NOMO-1 (cell line): ENCODE data around the gene ATF1.
"Not testable (repeated sequence)": the region's sequence is repeated elsewhere in the genome, so short reads cannot be mapped to it uniquely, and the experiment has no call there.

Experiments
- DNase-seq, 2 experiments: peaks; one replicate each; lab custom pipeline; 2025; ENCODE audit not compliant: unreplicated experiment in 2 of 2; lab: John Stamatoyannopoulos, UW

Gene ATF1

GRCh38 chr12:50790081-50790480 is 26.2 kb downstream of the ATF1 start:
- DNase-seq, result no peak

GRCh38 chr12:50799908-50800307 is 36.0 kb downstream of the ATF1 start:
- DNase-seq, result peak in 1 of 2 experiments; percentile 12

DNA sequence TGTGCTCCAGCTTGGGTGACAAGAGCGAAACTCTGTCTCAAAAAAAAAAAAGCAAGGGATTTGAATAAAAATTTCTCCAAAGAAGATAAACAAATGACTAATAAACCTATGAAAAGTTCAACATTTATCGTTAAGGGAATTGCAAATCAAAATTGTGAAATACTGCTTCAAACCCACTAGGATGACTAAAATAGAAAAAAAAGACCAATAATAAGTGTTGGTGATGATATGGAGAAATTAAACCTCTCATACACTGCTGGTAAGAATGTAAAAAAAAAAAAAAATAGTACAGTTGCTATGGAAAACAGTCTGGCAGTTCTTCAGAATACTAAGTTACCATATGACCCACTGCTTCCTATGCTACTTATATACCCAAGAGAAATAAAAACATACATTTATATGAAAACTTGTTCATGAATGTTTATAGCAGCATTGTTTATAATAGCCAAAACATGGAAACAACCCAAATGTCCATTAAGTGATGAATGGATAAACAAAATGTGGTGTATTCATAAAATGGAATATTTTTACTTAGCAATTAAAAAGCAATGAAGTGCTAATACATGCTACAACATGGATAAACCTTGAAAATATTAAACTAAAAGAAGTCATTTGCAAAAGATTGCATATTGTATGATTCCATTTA is 39.5 kb downstream of the ATF1 start:
- no peak for DNase-seq

DNA sequence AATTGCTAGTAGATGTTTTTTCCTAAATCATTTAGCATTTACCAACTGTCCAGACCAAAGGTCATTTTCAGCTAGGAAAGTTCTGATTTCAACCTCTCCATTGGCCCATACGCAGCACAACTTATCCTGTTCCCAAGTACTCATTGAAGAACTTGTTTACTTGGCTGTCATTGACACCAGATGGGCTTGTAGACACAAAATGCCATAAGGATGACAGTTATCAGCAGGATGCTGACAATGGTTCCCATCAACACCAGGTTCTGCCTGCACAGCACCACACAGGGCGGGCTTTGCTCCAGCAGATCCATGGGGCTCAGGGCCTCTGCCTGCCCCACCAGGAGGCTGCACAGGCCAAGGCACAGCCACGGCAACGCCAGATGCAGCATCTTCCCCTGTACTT is 42.3 kb downstream of the ATF1 start:
- DNase-seq, result no peak

GRCh38 chr12:50809131-50809530 is 45.2 kb downstream of the ATF1 start:
- DNase-seq, result not testable (repeated sequence)

- DNase-seq, result not testable (repeated sequence)
Observed at GRCh38 chr12:50814921-50815320, 51.0 kb downstream of the ATF1 start.

GRCh38 chr12:50820177-50820576 is 56.3 kb downstream of the ATF1 start:
- no peak for DNase-seq

- DNase-seq, result no peak
Observed at GRCh38 chr12:50822082-50822481, 58.2 kb downstream of the ATF1 start.

GRCh38 chr12:50823724-50824123 is 59.8 kb downstream of the ATF1 start:
- DNase-seq, result not testable (repeated sequence)

DNA sequence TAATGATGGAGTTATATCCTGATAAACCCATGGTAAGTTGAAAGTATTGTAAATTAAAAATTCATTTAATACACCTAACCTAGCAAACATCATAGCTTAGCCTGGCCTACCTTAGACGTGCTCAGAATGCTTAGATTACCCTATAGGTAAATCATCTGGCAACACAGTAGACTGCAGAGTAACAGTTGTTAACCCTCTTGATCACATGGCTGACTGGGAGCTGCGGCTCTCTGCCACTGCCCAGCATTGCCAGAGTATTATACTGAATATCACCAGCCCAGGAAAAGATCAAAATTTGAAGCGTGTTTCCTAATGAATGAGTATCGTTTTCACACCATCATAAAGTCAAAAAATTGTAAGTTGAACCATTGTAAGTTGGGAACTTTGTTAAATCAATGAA is 61.0 kb downstream of the ATF1 start:
- DNase-seq, result no peak

DNA sequence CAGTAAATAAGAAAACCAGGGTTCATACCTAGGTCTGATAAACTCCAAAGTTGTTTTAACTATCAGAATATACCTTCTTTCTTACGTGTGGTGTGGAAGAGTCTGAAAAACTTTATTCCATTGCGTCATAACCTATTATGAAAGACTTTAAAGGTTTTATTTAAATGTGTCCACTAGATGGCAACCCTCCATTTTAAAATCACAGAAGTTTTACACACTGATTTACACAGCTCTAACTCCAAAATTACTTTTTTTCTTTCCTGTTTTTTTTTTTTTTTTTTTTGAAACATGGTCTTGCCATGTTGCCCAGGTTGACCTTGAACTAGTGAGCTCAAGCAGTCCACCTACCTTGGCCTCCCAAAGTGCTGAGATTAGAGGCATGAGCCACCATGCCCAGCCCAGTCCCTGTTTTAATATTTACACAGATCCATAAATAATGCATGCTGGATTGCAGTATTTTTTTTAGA is 61.5 kb downstream of the ATF1 start:
- DNase-seq, result peak; percentile 31 to 68

DNA sequence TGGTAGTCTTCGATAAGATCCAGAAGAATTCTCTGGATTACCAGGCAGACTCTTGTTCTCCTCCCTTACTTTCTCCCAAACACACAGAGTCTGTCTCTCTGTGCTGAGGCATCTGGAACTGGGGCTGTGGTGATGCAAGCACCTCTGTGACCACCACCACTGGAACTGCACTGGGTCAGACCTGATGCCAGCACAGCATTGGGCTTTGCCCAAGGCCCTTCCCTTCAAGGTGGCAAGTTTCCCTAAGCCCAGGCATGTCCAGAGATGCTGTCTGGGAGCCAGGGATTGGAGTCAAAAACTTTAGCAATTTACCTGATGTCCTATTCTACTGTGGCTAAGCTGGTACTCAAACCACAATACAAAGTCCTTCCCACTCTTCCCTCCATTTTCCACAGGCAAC is 64.2 kb downstream of the ATF1 start:
- no peak for DNase-seq

GRCh38 chr12:50828886-50829285 is 65.0 kb downstream of the ATF1 start:
- no peak for DNase-seq

- DNase-seq, result not testable (repeated sequence)
Observed at GRCh38 chr12:50833801-50834200, 69.9 kb downstream of the ATF1 start.

- DNase-seq, result no peak
Observed at GRCh38 chr12:50839042-50839441, 75.1 kb downstream of the ATF1 start.

DNA sequence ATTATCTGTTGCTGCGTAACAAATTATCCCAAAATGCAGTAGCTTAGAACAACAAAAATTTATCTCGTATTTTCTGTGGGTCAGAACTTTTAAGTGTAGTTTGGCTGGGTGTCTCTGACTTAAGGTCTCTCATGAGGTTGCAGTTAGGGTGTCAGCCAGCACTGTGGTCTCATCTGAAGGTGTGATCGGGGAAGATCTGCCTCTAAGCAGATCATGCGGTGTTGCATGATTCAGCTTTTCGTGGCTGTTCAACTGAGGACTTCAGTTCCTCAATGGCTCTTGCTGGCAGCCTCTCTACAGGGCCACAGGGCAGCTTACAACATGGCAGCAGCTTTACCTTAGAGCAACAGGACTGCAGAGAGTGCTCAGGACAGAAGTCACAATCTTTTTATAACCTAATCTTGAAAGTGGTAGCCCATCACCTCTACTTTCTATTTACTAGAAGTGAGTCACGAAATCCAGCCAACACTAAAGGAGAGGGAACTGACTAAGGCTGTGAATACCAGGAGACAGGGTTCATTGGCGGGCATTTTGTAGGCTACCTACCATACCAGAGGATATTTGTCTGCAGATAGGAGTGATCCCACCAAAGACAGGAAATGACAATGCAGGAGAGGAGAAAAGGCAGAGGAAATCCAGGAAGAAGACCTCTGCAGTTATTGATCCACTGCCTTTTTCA is 77.0 kb downstream of the ATF1 start:
- DNase-seq, result no peak

GRCh38 chr12:50841716-50842531 is 78.0 kb downstream of the ATF1 start:
- no peak for DNase-seq

DNA sequence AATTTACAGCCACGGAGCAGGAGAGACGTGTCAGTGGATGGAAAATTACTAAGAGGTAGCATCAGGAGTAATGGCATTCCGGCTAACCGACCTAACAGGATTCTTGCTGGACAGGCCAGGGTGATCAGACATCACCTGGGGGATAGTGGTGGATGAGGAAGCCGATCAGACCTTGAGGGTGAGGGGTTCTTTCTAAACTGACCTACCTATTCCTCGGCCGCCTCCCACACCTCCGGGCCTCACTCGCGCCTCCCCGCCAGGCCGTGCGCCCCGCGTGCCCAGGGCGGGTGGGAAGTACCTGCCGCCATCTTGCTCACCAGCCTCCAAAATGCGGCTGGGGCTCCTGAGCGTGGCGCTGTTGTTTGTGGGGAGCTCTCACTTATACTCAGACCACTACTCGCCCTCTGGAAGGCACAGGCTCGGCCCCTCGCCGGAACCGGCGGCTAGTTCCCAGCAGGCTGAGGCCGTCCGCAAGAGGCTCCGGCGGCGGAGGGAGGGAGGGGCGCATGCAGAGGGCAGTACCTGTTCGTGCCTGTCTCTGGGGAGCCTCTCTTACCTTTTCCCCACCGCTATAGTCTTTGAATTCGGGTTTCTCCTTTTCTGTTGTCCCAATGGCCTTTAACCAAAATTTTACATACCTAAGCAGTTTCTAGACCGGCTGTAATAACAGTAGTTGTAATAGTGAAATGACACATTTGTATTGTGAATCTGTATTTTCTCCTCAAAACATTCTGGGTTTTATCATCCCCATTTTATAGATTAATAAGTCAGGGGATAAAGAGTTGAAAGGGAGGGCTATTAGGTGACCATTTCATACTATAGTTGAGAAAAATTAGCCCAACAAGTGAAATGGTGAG is 79.0 kb downstream of the ATF1 start, which contains the start of gene TMPRSS12:
Gene TMPRSS12, plus strand, starts transcription at position 290 of the 857 bp plus-strand sequence. Its CDS starts 39 bp downstream, at position 329.
- no peak for DNase-seq

DNA sequence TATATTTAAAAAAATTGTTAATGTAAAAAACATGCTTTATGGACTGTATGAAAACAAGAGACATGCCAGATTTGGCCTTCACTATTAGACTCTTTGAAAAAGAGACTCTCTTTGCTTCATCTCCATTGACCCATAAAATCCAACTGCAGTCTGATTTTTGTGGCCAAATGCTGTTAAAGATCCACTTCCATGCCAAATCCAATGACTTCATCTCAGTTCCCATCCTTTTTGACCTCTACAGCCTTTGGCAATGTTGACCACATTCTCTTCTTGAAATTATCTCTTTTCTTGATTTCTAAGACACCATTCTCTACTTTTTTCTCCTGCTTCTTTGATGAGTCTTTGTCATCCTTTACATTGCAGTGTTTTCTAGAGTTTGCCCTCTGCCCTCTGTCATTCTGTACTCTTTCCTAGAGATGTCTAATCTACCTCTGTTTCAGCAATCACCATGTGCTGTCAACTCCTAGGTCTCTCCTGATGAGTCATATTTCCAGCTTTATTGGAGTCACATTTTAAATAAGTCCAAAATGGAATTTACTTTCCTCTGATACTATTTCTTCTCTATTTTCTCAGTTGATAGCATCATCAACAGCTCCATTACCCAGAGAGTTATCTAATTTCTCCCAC is 81.2 kb downstream of the ATF1 start:
- DNase-seq, result no peak

DNA sequence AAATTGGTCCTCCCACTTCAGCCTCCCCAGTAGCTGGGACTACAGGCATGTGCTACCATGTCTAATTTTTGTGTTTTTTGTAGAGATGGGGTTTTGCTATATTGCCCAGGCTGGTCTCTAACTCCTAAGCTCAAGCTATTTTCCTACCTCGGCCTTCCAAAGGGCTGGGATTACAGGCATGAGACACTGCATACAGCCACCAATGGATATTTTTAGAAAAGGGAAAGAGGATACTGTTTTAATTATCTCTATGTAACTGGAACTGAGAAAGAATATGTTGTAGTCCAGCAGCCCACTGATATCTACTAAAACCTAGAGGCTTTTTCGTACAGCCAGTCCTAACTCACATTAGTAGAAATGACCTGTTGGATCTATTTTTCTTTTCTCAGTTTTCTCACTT is 85.1 kb downstream of the ATF1 start:
- DNase-seq, result no peak
